PFSK-1 (cell line): Measurements from ENCODE around the gene GALNT18.

Experiments
- POLR2AphosphoS5 ChIP-seq: IDR thresholded peaks from 2 replicates; pipeline ENCODE4 v1.6.1; 2012; ENCODE audit warnings: low read depth, mild to moderate bottlenecking, control low read depth, low read length, moderate library complexity
- REST ChIP-seq, 2 experiments: IDR thresholded peaks; 2 replicates each; pipeline versions ENCODE4 v1.6.1 to v1.8.0; 2011 to 2012; ENCODE audit warnings: low read depth in 2 of 2, low read length in 2 of 2, control low read depth in 1 of 2, inconsistent platforms in 1 of 2, mild to moderate bottlenecking in 1 of 2, moderate library complexity in 1 of 2; ENCODE audit not compliant: insufficient read depth in 1 of 2
- TAF1 ChIP-seq: IDR thresholded peaks from 2 replicates; pipeline ENCODE4 v1.6.1; 2012; ENCODE audit warnings: low read length, control low read depth, borderline replicate concordance; ENCODE audit not compliant: insufficient read depth

- TF ChIP-seq TAF1 (no peak), POLR2AphosphoS5 (no peak), REST (IDR thresholded peaks at IDR 0.05; ENCODE audit: insufficient read depth in 1 of 2, low read depth in 2 of 2, low read length in 2 of 2) (no peak)
Observed at GRCh38 chr11:11318461-11318860, 303.3 kb downstream of the GALNT18 start.
